Amniotic epithelial cell (primary cell): Measurements from ENCODE around the gene ZBTB32.
"Not testable (repeated sequence)": the region's sequence is repeated elsewhere in the genome, so short reads cannot be mapped to it uniquely, and the experiment has no call there.

ENCODE experiments used
- DNase-seq: peaks from one replicate; pipeline ENCODE4 v3.0.0-alpha.2; 2010; ENCODE audit warnings: low read depth

ZBTB32 gene

DNA sequence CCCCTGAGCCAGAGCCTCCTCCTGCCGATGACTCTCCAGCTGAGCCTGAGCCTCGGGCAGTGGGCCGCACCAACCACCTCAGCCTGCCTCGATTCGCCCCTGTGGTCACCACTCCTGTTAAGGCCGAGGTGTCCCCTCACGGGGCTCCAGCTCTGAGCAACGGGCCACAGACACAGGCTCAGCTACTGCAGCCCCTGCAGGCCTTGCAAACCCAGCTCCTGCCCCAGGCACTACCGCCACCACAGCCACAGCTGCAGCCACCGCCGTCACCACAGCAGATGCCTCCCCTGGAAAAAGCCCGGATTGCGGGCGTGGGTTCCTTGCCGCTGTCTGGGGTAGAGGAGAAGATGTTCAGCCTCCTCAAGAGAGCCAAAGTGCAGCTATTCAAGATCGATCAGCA lies 17.0 kb downstream of the ZBTB32 start:
- DNase-seq, result no peak

GRCh38 chr19:35722461-35722860 lies 18.1 kb downstream of the ZBTB32 start:
- DNase-seq, result no peak

GRCh38 chr19:35722897-35723296 lies 18.5 kb downstream of the ZBTB32 start:
- no peak for DNase-seq

- DNase-seq, result no peak
Measured at GRCh38 chr19:35723671-35724070, 19.3 kb downstream of the ZBTB32 start.

- not testable (repeated sequence) for DNase-seq
Measured at GRCh38 chr19:35724132-35724531, 19.8 kb downstream of the ZBTB32 start.

- no peak for DNase-seq
Measured at GRCh38 chr19:35724560-35724959, 20.2 kb downstream of the ZBTB32 start.

DNA sequence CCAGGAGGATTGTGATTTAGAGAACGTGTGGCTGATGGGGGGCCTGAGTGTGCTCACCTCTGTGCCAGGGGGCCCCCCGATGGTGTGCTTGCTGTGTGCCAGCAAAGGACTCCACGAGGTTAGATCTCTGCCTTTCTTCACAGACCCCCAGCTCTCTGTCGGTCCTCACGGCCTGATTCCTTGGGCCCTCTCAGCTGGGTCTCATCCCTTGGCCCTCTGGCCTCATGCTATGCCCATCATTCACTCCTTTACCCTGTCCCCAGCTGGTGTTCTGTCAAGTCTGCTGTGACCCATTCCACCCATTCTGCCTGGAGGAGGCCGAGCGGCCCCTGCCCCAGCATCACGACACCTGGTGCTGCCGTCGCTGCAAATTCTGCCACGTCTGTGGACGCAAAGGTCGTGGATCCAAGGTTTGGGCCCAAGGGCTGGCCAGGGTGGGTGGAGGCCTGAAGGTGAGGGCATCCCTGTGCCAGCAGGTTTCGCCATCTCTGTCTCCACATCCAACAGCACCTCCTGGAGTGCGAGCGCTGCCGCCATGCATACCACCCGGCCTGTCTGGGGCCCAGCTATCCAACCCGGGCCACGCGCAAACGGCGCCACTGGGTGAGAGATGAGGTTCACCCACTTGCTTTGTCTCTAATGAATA lies 21.0 kb downstream of the ZBTB32 start:
- DNase-seq, result no peak

GRCh38 chr19:35727053-35727955 lies 22.9 kb downstream of the ZBTB32 start:
- DNase-seq, result no peak

DNA sequence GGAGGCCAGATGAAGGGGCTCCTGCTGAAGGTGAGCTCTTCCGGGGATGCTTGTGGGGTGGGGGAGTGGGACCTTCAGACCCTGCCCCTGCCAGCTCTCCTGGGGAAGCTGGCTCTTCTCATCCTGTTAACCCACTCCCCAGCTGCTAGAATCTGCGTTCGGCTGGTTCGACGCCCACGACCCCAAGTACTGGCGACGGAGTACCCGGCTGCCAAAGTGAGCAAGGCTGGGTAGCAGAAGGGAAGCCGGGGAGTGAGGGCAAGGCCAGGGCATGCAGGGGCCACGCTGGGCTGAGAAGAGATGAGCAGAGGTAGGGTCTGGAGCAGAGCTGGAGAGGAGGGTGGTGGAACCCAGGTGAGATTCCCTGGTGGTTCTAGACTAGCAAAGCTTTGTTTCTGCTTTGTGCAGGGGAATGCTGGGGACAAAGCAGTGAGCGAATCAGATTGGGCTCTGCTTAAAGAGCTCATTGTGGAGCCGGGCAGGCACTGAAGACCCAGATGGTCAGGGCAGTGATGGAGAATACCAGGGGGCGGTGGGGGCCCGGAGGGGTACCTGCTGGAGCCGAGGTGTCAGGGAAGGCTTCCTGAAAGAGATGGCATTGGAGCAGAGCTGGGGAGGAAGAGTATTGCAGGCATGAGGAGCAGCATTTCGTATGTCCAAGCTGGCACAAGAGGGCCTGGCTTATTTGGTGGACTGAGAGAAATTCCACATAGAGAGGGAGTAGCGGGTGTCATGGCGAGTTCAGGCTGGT lies 23.8 kb downstream of the ZBTB32 start:
- DNase-seq, result no peak

DNA sequence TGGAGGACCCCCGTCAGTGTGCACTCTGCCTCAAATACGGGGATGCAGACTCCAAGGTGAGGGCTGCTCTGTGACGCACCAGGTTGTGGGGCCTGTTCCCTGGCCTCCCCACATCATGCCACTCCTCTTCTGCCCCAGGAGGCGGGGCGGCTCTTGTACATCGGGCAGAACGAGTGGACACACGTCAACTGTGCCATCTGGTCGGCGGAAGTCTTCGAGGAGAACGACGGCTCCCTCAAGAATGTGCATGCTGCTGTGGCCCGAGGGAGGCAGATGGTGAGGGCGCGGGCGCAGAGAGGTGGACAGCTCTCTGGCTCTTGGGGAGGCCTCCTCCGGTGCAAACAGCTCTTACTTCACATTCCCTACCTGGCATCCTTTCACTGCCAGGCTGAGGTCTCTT lies 24.7 kb downstream of the ZBTB32 start:
- DNase-seq, result no peak

- DNase-seq, result no peak
Measured at GRCh38 chr19:35729763-35730162, 25.4 kb downstream of the ZBTB32 start.

DNA sequence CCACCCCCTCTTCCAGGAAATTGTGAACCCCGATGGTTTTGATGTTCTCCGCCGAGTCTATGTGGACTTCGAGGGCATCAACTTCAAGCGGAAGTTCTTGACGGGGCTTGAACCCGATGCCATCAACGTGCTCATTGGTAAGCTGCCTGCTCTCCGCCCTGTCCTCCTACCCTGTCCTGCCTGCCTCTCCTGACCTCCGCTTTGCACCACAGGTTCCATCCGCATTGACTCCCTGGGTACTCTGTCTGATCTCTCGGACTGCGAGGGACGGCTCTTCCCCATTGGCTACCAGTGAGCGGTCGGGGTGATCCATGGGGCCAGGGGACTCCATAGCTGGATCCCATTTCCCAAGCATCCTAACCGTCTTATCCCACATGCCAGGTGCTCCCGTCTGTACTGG lies 26.0 kb downstream of the ZBTB32 start:
- DNase-seq, result no peak

GRCh38 chr19:35731353-35731752 lies 27.0 kb downstream of the ZBTB32 start:
- no peak for DNase-seq

DNA sequence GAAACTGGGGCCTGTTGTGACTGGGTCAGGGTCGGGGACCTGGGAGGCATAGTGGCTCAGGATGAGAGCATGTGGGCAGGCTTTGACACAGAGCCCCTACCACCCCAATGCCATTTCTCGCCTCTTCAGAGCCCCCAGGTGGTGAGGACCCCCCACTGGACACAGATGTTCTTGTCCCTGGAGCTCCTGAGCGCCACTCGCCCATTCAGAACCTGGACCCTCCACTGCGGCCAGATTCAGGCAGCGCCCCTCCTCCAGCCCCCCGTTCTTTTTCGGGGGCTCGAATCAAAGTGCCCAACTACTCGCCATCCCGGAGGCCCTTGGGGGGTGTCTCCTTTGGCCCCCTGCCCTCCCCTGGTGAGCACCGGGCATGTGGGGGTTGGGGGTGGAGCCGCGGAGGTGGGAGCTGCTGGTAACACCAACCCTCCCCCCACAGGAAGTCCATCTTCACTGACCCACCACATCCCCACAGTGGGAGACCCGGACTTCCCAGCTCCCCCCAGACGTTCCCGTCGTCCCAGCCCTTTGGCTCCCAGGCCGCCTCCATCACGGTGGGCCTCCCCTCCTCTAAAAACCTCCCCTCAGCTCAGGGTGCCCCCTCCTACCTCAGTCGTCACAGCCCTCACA lies 27.5 kb downstream of the ZBTB32 start:
- no peak for DNase-seq

GRCh38 chr19:35732540-35733179 lies 28.3 kb downstream of the ZBTB32 start:
- no peak for DNase-seq

GRCh38 chr19:35733180-35734125 lies 29.1 kb downstream of the ZBTB32 start:
- no peak for DNase-seq

GRCh38 chr19:35734273-35734672 lies 29.9 kb downstream of the ZBTB32 start:
- DNase-seq, result no peak

DNA sequence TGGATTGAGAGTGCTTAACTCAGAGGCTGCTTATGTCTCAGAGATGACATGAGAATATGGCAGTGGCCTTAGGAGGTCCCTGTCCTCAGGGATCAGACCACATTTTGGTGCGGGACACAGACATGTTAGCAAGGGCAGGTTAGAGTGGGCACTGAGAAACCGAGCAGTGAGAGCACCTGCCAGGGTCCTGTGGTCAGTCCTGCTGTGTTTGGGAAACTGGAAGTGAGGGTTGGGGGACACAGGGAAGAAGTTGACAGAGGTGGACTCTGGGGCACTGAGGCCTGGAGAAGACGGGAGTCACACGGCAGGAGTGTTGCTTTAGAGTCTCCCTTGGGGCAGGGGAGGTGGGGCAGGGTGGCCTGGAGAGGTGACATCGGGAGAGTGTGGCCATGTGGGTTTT lies 30.5 kb downstream of the ZBTB32 start:
- no peak for DNase-seq

- DNase-seq, result no peak
Measured at GRCh38 chr19:35736913-35737886, 32.8 kb downstream of the ZBTB32 start.
